ENCODE measurements around the gene LIMK1.

GRCh38 chr7:74103219-74103772 lies 19.7 kb downstream of the LIMK1 start:
- no peak for TF ChIP-seq POLR2A (IDR thresholded peaks at IDR 0.05; ENCODE audit: low read length)
- no peak for TF ChIP-seq GATA1 (IDR thresholded peaks at IDR 0.05; ENCODE audit: low read depth, low read length)
